IPS-15b (cell line): ENCODE measurements around the gene C19orf33.

Experiments used
- H3K27me3 ChIP-seq: one replicate; pipeline ENCODE4 v1.6.1; 2013; ENCODE audit warnings: low read length; ENCODE audit not compliant: control insufficient read depth, insufficient read depth
- H3K36me3 ChIP-seq: one replicate; pipeline ENCODE4 v1.6.1; 2013; ENCODE audit warnings: low read length; ENCODE audit not compliant: control insufficient read depth, insufficient read depth
- H3K4me1 ChIP-seq: one replicate; pipeline ENCODE4 v1.6.1; 2013; ENCODE audit warnings: mild to moderate bottlenecking, low read length; ENCODE audit not compliant: control insufficient read depth, insufficient read depth
- H3K4me3 ChIP-seq: one replicate; pipeline ENCODE4 v1.5.1; 2013; ENCODE audit warnings: low read depth, low read length
- H3K9ac ChIP-seq: one replicate; pipeline ENCODE4 v1.6.1; 2013; ENCODE audit warnings: low read depth, mild to moderate bottlenecking, low read length
- H3K9me3 ChIP-seq: one replicate; pipeline ENCODE4 v1.6.1; 2013; ENCODE audit warnings: mild to moderate bottlenecking, low read length; ENCODE audit not compliant: control insufficient read depth, insufficient read depth

Gene C19orf33

DNA sequence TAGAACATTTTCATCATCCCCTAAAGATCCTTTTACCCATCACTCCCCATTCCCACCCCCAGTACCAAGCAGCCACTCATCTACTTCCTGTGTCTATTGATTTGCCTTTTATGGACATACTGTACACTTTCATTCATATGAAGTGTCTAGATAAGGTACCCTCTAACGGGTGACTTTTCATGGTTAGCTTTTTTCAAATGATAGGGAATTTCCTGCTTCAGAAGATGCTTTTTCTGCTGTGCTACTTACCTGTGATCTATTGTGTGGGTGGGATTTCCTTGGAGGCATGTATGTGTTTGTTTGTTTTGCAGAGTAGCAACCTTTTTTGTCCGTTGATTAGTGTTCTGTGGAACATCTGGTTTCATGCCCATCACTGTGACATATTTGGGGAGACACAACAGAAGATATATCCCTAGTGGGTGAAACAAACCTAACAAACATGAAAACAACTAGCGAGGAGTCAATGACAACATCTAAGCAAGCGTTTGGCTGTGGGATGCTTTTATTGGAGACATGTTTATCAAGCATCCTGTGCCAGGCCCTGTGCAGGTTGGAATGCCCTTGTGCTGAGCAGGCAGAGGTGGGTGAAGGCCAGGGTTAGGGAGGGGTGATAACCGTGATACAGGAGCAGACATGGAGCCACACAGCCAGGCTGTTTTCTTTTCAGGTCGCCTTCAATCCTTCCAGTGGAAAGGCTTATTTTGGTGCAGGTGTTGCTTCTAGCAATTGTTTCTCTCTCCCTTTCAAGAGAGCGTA, 22.1 kb upstream of the C19orf33 start:
- no peak overlapping the region for H3K4me3 ChIP-seq
- H3K4me1 ChIP-seq: peaks cover 2% of the 10 kb centered on the region
- H3K9ac ChIP-seq: peak overlapping the region; percentile 47

DNA sequence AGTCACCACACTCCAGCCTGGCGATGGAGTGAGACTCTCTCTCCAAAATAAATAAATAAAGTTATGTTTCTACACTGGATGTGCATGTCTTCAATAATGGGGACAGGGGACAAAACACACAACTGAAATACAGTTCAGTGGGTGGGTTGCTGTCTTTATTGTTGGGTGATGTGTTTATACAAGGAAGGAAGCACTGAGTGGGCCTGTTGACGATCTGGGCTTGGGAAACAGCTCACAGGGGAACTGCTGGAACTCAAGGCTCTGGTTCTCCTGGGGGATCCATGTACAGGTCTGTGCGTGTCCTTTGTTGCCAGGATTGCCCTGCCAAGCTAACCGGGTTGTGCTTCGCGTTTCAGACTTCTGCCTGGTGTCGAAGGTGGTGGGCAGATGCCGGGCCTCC, 20.8 kb upstream of the C19orf33 start:
- Histone ChIP-seq H3K4me3 (no peak overlapping the region), H3K27me3 (no peaks in the 10 kb centered on the region), H3K4me1 (peaks cover 2% of the 10 kb centered on the region), H3K36me3 (peaks cover 30% of the 10 kb centered on the region), H3K9me3 (no peaks in the 10 kb centered on the region), H3K9ac (no peak overlapping the region)

More for the DNA sequence above, 22.1 kb upstream of the C19orf33 start:
- Histone ChIP-seq H3K9me3 (no peaks in the 10 kb centered on the region), H3K36me3 (peaks cover 22% of the 10 kb centered on the region), H3K27me3 (no peaks in the 10 kb centered on the region)

DNA sequence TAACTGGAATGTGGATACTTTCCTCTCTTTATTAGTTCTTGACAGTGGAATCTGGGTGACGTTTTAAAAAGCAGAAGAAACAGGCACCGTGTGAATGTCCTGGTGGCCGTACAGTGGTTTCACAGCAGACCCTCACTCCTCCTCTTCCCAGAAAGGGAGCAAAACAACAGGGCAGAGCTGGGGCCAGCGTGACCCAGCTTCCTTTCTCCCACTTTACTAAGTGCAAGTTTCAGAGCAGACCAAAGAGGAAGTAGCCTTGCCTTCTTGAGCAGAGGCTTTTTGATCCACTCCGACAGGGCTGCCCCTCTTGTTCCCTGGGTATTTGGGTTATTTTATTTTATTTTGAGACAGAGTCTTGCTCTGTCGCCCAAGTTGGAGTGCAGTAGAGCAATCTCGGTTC, 19.6 kb upstream of the C19orf33 start:
- no peak overlapping the region for H3K9ac ChIP-seq
- H3K27me3 ChIP-seq: no peaks in the 10 kb centered on the region
- H3K4me1 ChIP-seq: peaks cover 2% of the 10 kb centered on the region
- H3K36me3 ChIP-seq: peaks cover 39% of the 10 kb centered on the region
- H3K9me3 ChIP-seq: no peaks in the 10 kb centered on the region
- no peak overlapping the region for H3K4me3 ChIP-seq

DNA sequence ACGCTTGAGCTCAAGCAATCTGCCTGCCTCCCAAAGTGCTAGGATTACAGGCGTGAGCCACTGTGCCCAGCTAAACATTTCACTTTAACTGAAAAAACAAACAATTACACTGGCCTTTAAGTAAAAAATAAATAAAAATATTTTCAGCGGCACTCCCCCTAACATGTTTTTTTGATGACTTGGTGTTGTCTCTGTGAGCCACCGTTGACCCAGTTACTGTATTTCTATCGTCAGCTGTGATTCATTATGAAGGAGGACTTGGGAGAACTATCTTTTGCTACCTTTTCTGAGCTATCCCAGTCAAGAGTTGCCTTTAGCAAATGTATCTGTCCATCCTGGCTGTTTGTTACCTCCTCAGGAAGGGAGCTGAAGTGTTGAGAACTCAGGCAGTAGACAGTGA, 18.5 kb upstream of the C19orf33 start:
- Histone ChIP-seq H3K27me3 (no peaks in the 10 kb centered on the region), H3K4me1 (peaks cover 2% of the 10 kb centered on the region), H3K36me3 (peaks cover 45% of the 10 kb centered on the region), H3K4me3 (no peak overlapping the region), H3K9ac (no peak overlapping the region), H3K9me3 (no peaks in the 10 kb centered on the region)

DNA sequence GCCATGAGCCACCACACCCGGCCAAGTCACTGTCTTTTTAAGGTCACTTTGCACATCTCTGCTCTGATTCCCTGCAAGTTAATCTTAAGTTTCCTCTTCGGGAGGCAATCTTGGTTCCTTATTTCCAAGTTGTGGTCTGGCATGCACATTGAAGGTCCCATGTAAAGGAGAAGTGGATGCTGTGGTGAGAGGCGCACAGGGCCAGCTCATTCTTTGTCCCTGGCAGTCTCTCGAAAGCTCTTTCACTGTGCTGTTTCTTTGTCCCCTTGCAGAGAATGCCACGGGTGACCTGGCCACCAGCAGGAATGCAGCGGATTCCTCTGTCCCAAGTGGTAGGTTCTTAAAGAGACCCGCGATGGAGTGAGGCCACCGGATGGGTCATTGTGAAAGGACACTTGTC, 16.4 kb upstream of the C19orf33 start:
- Histone ChIP-seq H3K4me1 (peaks cover 1% of the 10 kb centered on the region), H3K36me3 (peaks cover 58% of the 10 kb centered on the region)

DNA sequence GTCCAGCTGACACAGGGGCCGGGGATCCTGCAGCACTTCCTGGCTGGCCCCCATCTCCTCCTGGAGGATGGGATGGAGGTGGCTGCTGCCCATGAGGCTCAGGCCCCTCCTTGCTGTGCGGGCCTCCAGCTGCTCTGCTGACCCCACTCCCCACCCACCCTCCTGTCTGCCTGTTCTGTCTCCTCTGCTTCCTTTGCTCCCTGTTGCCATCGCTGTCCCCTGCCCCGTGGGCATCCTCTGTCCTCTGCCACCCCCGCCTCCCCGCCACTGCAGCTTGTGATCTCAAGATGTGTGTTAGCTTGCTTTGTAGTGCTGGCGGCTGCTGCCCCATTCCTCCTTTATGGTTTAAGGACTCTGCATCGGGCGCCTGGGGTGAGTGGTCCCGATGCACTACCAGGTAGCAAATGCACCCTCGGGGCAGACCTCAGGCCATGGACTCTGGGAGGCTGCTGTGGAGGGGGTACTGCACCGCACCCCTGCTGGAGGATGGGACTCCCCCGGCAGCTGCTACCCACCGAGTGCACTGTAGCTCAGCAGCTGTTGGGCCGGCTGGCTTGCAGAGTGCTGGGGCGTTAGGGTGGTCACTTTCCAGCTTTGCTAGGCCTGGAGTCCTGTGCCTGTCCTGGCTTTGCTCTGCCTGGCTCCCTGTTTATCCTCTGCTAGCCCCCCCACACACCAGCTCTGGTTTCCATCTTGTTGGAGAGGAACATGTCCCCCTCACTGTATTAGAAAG, 15.8 kb upstream of the C19orf33 start:
- H3K9ac ChIP-seq: no peak overlapping the region
- no peaks in the 10 kb centered on the region for H3K9me3 ChIP-seq
- H3K36me3 ChIP-seq: peaks cover 64% of the 10 kb centered on the region
- no peaks in the 10 kb centered on the region for H3K4me1 ChIP-seq
- no peak overlapping the region for H3K4me3 ChIP-seq
- no peaks in the 10 kb centered on the region for H3K27me3 ChIP-seq

More for the DNA sequence above, 16.4 kb upstream of the C19orf33 start:
- Histone ChIP-seq H3K9ac (no peak overlapping the region), H3K9me3 (no peaks in the 10 kb centered on the region), H3K4me3 (no peak overlapping the region), H3K27me3 (no peaks in the 10 kb centered on the region)

DNA sequence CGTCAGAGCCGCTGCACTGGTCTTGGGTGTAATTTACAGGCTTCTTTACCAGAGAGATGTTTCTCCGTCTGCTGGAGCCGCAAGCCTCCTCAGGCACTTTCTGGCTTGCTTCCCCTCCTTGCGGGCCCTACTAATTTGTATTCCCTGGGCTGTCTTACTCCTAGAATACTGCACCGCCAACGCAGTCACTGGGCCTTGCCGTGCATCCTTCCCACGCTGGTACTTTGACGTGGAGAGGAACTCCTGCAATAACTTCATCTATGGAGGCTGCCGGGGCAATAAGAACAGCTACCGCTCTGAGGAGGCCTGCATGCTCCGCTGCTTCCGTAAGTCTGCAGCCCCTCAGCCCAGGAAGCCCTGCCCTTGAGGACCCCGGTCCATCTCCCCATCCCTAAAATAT, 14.1 kb upstream of the C19orf33 start:
- no peak overlapping the region for H3K9ac ChIP-seq
- H3K4me3 ChIP-seq: no peak overlapping the region
- H3K36me3 ChIP-seq: peaks cover 58% of the 10 kb centered on the region
- no peaks in the 10 kb centered on the region for H3K9me3 ChIP-seq
- H3K27me3 ChIP-seq: no peaks in the 10 kb centered on the region
- no peaks in the 10 kb centered on the region for H3K4me1 ChIP-seq

DNA sequence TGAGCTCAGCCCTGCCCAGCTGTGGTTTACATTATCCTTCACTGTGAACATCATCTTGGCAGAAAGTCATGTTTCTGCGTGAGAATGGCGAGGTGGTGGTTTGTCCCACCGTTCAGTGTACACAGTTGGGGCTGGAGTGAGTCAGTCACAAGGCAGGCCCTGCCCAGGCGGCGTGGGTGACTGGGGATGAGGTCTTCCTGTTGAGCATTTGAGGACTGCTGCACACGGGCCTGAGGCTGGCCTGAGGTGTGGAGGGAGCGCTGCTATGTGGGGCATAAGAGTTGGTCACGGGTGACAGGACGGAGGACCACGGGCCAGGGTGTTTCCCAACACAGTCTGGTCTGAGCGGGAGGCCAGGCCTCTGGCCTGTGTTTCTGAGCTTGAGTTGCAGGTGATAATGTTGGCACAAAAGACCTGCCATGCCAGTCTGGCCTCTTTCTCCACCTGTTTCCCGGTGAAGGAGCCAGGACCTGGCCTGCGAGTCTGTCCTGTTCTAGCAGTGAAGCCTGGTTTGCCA, 13.4 kb upstream of the C19orf33 start:
- H3K36me3 ChIP-seq: peaks cover 58% of the 10 kb centered on the region
- no peaks in the 10 kb centered on the region for H3K9me3 ChIP-seq
- no peaks in the 10 kb centered on the region for H3K27me3 ChIP-seq
- H3K4me3 ChIP-seq: no peak overlapping the region
- H3K9ac ChIP-seq: no peak overlapping the region
- H3K4me1 ChIP-seq: no peaks in the 10 kb centered on the region

DNA sequence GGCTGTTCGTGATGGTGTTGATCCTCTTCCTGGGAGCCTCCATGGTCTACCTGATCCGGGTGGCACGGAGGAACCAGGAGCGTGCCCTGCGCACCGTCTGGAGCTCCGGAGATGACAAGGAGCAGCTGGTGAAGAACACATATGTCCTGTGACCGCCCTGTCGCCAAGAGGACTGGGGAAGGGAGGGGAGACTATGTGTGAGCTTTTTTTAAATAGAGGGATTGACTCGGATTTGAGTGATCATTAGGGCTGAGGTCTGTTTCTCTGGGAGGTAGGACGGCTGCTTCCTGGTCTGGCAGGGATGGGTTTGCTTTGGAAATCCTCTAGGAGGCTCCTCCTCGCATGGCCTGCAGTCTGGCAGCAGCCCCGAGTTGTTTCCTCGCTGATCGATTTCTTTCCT, 12.2 kb upstream of the C19orf33 start:
- H3K27me3 ChIP-seq: no peaks in the 10 kb centered on the region
- peaks cover 53% of the 10 kb centered on the region for H3K36me3 ChIP-seq
- H3K4me1 ChIP-seq: no peaks in the 10 kb centered on the region
- H3K4me3 ChIP-seq: no peak overlapping the region
- peak overlapping the region; percentile 24 for H3K9ac ChIP-seq
- H3K9me3 ChIP-seq: no peaks in the 10 kb centered on the region

DNA sequence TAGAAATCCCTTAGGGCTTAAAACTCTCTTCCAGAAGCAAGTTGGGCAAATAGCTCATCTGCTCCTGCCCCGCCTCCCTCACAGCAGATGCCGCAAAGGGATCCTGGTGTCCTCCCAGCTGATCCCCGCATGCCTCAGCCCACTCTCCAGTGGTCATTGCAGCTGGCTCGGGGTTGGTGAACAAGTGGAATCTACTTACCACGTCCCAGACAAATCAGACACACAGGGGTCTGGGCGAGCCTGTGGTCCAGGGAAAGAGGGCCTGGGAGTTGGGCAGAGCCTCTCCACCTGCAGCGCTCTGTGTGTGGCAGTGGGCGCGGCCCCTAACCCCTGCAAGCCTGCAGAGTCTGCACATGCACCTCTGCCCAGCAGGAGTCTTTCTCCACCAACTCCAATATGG, 10.8 kb upstream of the C19orf33 start:
- H3K9ac ChIP-seq: no peak overlapping the region
- H3K4me3 ChIP-seq: no peak overlapping the region
- H3K36me3 ChIP-seq: peaks cover 45% of the 10 kb centered on the region
- no peaks in the 10 kb centered on the region for H3K27me3 ChIP-seq
- no peaks in the 10 kb centered on the region for H3K4me1 ChIP-seq
- H3K9me3 ChIP-seq: no peaks in the 10 kb centered on the region

DNA sequence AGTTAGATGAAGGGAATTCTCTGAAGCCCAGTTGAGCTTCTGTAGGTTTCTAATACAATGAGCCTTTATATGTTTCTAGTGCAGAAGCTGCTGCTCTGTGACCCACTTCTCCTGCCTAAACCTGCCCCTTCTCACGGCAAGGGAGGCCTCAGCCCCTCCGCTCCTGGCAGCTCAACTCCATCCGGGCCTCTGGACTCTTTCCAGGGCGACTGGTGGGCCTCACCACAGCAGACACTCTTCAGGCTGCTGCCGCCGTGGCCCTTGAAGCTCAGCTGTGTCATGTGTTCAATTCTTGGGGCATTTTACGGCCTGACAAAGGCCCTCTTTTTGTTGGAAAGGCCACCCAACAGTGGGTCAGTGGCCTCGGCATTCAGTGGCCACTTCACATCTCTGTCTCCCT, 10.0 kb upstream of the C19orf33 start:
- H3K4me3 ChIP-seq: no peak overlapping the region
- no peaks in the 10 kb centered on the region for H3K4me1 ChIP-seq
- H3K9ac ChIP-seq: no peak overlapping the region
- H3K27me3 ChIP-seq: no peaks in the 10 kb centered on the region
- H3K9me3 ChIP-seq: no peaks in the 10 kb centered on the region
- peaks cover 38% of the 10 kb centered on the region for H3K36me3 ChIP-seq
